Measurements from ENCODE around the gene FCHO2.

The FCHO2 gene

DNA sequence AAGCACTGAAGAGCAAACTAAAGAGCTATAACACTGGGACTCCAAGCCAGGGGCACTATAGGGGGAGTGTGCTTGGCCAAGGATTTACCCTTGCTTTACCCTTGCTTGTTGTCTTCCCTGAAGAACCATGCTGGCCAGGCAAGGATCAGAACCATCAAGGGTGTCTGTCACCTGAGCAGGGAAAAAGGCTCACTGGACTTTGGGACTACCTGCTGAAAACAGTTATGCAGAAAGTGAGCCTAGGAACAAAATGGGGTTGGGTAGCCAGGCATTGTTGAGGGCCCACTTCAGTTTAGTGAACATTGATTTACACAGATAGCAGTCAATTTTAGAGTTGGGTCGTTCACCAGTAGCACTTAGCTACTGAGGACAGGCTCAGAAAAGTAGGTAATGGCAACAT lies 156.5 kb downstream of the FCHO2 start:
- no peak for DNase-seq (ENCODE audit: low read depth in 2 of 2)

DNA sequence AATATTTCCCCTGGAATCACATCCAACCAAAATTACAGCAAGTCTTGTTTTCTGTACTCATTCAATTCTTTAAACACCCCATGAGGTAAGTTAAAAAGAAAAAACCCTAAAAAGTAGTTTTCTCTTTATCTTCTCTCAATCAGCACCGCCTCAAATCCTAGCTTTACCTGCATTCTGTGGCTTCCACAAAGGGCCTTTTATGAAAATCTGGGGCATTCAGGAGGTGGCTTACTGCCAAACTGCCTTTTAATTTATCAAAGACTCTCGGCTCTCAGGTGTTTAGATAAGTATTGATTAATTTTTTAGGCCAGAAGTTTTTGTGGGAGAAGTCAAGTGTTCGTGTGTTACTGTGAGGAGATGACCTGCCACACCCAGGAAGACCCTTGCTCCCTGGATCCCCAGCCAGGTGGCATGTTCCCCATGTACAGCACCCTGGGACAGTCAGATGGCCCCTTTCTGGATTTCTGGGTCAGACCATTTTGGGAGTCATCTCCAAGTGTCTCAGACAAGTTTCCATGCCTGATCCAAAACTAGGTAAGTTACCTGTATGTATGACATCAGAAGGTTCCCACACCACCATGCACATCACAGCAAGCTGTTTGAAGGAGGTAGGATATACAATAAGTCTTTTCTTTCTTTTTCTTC lies 158.3 kb downstream of the FCHO2 start:
- no peak for DNase-seq (ENCODE audit: low read depth in 2 of 2)

GRCh38 chr5:73115399-73116051 lies 159.7 kb downstream of the FCHO2 start:
- no peak for DNase-seq (ENCODE audit: low read depth in 2 of 2)

GRCh38 chr5:73116506-73116905 lies 160.7 kb downstream of the FCHO2 start:
- no peak for DNase-seq (ENCODE audit: low read depth in 2 of 2)

GRCh38 chr5:73117088-73117740 lies 161.4 kb downstream of the FCHO2 start:
- DNase-seq (ENCODE audit: low read depth in 2 of 2), result no peak

- DNase-seq (ENCODE audit: low read depth in 2 of 2), result no peak
Measured at GRCh38 chr5:73118391-73118973, 162.6 kb downstream of the FCHO2 start.

GRCh38 chr5:73119451-73120157 lies 163.8 kb downstream of the FCHO2 start:
- peak in 1 of 2 experiments; percentile 16 for DNase-seq (ENCODE audit: low read depth in 2 of 2)

DNA sequence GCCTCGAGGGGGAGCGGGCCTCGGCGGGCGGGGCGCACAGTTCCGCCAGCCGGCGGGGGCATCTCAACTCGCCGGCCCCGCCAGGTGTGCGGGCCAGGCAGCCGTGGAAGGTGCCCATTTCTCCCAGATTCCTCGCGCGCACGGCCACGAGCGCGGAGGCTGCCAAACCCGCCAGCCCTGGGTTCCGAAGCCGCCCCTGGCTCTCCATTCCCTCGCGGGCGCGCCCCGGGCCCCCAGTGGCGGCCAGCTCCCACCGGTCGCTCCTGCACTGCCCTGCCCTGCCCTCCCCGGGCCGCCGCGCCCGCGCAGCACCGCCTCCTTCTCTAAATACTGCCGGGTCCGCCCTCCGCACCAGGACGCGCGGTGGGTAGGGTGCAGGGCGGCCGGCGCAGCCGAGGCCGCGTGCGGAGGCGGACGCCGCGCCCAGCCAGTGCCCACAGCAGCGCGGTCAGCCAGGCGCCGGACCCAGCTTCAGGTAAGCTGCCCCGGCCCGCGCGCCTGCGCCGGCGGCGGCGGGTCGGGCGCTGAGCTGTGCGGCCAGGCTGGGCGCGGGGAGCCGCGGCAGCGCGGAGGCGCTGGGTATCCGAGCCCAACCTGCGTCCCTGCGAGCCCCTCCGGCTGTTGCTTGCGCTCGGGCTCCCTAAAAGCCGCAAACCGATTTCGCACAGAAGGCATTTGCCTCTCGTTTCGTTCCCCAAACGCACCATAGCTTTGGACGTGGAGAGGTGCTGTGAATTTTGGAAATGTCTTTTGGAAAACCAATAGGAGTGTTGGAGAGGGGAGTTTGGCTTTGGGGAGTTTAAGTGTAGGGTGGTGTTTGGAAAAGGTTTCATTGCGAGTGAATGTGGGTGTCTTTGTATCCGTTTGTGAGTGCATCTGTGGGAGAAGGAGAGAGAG lies 164.6 kb downstream of the FCHO2 start, which contains the start of gene TMEM171:
TMEM171 (plus strand) TSS at position 354 of the 897 bp plus-strand sequence. CDS start 2,799 bp downstream, outside the sequence.
- DNase-seq (ENCODE audit: low read depth in 2 of 2), result no peak

DNA sequence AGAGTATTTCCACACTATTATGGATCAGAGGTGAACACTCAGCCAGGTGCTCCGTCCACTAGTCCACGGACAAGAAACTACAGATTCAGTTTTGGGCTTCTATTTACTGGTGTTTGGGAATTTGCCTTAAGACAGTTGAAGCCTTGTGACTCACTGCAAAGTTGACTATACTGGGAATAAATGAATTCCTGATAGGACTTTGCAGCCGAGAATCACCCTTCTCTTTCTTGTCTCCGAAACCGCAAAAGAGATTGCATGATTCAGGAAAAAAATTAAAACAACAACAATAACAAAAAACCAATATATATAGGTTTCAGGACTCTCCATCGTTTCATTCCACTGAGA lies 165.2 kb downstream of the FCHO2 start:
- DNase-seq (ENCODE audit: low read depth in 2 of 2), result no peak

GRCh38 chr5:73122875-73123810 lies 167.3 kb downstream of the FCHO2 start:
- DNase-seq (ENCODE audit: low read depth in 2 of 2), result no peak

DNA sequence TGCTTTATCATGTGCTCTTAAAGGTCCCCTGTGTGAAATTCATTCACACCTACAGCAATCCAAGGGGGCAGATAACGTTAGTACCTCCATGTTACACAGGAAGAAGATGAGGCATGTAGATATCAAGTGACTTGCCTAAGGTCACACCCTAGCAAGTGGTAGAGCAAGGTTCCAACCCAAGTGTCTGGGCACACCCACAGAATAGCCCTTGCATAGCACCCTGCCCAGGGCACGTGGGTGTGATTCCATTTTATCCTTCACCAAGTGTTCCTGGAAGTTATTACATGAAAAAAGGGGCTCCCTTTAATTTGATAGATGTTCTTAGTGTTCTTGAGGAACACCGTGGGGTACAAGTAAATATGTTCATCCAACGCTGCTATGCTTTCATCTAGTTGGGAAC lies 169.4 kb downstream of the FCHO2 start:
- DNase-seq (ENCODE audit: low read depth in 2 of 2), result no peak

DNA sequence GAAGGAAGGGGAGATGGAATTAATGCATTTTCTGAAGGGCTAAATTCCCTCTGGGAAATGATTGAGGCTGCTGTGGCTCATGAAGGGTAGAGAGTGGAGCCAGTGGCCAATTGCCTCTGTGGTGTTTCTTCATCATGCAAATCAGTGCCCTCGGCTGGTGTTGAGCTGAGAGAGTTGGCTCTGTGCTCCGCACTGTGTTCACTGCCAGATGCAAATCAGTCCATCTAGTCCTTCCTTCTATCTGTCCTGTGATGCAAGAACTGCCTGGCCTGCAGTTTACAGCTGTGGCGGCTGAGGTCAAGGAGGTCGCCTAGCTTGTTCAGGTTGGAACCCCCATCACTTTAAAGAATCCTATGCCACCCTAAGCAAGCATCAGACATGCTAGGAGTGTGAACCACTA lies 170.5 kb downstream of the FCHO2 start:
- no peak for DNase-seq (ENCODE audit: low read depth in 2 of 2)

DNA sequence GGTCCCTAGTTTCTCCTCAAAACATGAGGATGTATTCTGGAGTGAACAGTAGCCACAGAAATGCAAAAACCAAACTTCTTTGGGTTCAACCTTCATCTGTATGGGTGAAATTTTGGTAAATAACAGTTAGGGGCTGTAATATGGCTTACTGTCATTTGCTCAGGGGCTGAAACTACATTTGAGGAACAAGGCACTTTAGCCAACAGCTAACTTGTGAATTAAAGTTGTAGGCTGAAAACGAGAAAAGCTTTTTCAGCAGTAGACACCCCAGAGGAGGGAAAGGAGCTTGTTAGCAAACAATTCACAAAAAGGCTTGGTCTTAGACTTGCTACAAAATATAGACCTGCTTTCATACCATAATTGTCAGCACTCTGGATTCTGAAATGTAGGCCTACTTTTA lies 171.1 kb downstream of the FCHO2 start:
- DNase-seq (ENCODE audit: low read depth in 2 of 2), result no peak

DNA sequence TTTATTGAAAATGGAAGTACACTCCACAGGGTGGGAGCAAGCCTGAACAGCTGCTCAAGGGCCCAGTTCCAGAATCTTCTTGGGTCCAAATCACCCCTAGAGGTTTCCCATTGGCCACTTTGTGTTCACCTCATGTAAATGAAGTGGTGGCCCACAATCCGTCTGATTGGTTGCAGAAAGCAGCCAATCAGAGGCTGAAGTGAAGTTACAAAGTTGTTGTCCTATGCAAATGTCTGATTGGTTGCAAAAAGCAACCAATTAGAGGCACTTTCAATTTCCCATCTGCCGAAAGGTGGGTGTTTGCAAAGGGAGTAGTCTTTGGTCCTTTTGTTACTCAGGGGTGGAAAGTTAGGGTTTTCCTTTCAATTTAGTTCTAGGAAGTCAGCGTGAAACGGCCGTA lies 173.3 kb downstream of the FCHO2 start:
- no peak for DNase-seq (ENCODE audit: low read depth in 2 of 2)

- no peak for DNase-seq (ENCODE audit: low read depth in 2 of 2)
Measured at GRCh38 chr5:73130811-73131210, 175.0 kb downstream of the FCHO2 start.

GRCh38 chr5:73131711-73132425 lies 176.0 kb downstream of the FCHO2 start:
- no peak for DNase-seq (ENCODE audit: low read depth in 2 of 2)

GRCh38 chr5:73132759-73133158 lies 176.9 kb downstream of the FCHO2 start:
- DNase-seq (ENCODE audit: low read depth in 2 of 2), result no peak

DNA sequence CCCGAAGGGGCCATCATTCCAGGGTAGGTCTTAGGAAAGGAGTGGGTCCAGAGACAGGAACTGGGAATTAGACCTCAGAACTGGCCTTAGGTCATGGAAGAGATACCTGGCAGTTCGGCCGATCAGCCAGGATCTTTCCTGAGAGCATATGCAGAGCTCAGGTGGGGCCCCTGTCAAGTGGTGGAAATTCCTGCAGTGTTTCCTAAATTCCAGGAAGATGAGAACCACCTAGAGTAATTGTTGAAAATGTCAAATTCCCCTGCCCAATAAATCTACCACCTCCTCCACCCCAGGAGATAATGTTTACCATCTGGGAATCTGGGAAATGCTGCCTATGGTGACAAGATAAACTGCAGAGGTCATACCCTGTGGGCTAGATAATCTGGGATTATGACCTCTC lies 179.2 kb downstream of the FCHO2 start:
- DNase-seq (ENCODE audit: low read depth in 2 of 2), result no peak

GRCh38 chr5:73135429-73136054 lies 179.7 kb downstream of the FCHO2 start:
- no peak for DNase-seq (ENCODE audit: low read depth in 2 of 2)
